ENCODE data around the gene SNUPN.
"Not testable (repeated sequence)": the region's sequence is repeated elsewhere in the genome, so short reads cannot be mapped to it uniquely, and the experiment has no call there.

- not testable (repeated sequence) for TF ChIP-seq POLR2A (IDR thresholded peaks at IDR 0.05; ENCODE audit: low read depth, low read length); TAF1 (IDR thresholded peaks at IDR 0.05; ENCODE audit: borderline replicate concordance, low read depth, low read length); POLR2AphosphoS5 (IDR thresholded peaks at IDR 0.05; ENCODE audit: low read depth, low read length)
These were observed 8.4 kb upstream of the SNUPN start for GRCh38 chr15:75633922-75634321.
